ENCODE measurements around the gene GPR42. TPM values are rescaled to one million over a fixed set of nuclear protein-coding genes. Genes with fewer than 3 reads are reported as not detected.

Gene GPR42
- not detected for total RNA-seq

- DNase-seq = no peak
These were observed at the start of gene GPR42 for GRCh38 chr19:35370722-35371121. Gene GPR42 (plus strand): TSS chr19:35371068. CDS start chr19:35371360, 292 bp downstream.

GRCh38 chr19:35321291-35321690 is 49.6 kb upstream of the GPR42 start:
- no peak for DNase-seq

DNA sequence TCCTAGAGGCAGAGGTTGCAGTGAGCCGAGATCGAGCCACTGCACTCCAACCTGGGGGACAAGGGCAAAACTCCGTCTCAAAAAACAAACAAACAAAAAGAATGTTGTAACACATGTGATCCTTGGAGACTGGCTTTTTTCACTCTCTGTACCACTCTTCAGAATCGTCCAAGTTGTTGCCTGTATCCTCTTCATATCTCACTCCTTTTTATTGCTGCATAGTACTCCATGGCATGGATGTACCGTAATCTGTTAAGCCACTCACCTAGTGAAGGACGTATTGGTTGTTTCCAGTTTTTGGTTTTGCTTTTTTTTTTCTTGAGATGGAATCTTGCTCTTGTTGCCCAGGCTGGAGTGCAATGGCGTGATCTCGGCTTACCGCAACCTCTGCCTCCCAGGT is 48.9 kb upstream of the GPR42 start:
- DNase-seq = no peak

- DNase-seq = no peak
These were observed 43.2 kb upstream of the GPR42 start for GRCh38 chr19:35327642-35328041.

- DNase-seq = no peak
These were observed 42.0 kb upstream of the GPR42 start, which contains the start of gene CD22 for GRCh38 chr19:35328851-35329285. Gene CD22 (plus strand): TSS chr19:35329187. CDS start chr19:35332041, 2,854 bp downstream.

DNA sequence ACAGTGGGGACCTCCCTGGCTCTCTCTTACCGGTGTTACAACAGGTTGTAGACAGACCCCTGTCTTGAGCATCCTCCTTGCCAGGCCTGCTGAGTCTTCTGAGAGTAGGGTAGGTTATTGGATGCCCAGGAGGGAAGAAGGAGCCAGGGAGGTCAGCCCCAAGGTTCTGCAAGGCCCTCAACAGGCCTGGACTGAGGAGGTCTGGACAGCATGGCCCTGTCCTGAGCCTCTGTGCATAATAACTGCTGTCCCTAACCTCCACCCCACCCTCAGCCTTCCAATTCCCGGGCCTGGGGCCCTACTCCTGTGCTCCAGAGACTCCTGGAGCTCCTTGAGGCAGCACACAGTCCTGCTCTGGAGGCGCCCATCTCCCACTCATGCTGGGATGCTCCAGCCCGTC is 41.5 kb upstream of the GPR42 start:
- DNase-seq = no peak

DNA sequence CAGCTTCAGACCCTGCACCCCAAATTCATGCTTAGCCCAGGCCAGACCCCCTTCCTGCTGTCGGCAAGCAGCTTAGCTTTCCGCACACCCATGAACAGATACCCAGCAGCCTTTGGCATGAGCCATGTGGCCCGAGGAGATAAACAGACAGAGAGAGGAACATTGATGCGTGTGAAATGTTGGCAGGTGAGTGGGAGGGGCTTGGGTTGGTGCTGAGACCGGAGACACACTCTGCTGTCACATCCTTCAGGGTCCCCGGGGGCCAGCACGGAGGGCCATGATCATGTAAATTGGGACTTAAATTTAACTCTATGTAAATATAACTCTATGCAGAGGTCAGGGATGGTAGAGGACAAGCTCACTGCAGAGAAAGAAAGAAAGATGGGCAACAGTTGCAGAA is 40.4 kb upstream of the GPR42 start:
- DNase-seq = no peak

DNA sequence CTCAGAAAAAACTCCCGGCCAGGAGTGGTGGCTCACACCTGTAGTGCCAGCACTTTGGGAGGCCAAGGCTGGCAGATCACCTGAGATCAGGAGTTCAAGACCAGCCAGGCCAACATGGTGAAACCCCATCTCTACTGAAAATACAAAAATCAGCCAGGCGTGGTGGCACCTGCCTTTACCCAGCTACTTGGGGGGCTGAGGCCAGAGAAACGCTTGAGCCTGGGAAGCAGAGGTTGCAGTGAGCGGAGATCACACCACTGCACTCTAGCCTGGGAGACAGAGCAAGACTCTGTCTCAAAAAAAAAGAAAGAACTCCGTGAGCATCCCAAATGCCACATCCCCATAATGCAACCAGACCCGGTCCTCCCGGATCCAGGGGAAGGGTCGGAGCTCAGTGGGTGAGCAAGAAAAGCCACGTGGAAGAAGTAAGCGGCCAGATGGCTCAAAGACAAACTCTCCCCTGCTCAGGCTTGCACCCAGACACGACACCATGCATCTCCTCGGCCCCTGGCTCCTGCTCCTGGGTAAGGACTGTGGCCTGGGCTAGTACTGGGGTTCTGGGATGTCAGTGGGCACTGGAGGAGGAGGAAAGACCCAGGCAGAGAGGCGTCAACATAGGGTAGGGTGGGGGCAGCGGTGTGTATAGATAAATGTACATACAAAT is 39.2 kb upstream of the GPR42 start:
- DNase-seq = no peak

GRCh38 chr19:35332817-35333216 is 38.1 kb upstream of the GPR42 start:
- DNase-seq = no peak

DNA sequence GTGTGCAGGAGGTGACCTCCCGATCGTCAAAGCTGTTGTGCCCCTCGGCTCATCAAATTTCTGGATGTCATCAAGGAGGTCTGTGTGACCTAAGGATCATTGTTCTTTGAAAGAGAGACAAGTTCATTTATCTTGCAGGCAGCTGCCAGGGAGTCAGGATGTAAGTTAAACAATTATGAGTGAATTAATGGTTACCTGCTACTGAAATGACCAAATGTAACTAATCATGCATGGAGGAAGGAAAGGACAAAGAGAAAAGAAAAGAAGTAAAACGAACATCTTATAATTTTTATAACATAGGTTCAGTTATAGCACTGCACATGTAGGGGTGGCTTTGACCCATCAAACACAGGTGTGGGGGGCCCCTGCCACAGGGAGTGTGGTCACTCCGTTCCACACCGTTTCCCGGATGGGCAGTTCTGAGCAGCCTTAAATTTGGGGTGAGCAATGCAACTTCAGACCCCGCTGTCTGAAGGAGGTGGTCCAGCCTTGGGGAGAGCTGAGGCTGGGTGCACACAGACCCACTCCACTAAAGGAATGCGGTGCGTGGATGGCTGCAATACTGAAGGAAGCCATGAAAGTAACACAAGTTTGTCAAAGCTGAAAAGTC is 36.6 kb upstream of the GPR42 start:
- DNase-seq = no peak

- DNase-seq = no peak
These were observed 34.5 kb upstream of the GPR42 start for GRCh38 chr19:35336166-35336955.

DNA sequence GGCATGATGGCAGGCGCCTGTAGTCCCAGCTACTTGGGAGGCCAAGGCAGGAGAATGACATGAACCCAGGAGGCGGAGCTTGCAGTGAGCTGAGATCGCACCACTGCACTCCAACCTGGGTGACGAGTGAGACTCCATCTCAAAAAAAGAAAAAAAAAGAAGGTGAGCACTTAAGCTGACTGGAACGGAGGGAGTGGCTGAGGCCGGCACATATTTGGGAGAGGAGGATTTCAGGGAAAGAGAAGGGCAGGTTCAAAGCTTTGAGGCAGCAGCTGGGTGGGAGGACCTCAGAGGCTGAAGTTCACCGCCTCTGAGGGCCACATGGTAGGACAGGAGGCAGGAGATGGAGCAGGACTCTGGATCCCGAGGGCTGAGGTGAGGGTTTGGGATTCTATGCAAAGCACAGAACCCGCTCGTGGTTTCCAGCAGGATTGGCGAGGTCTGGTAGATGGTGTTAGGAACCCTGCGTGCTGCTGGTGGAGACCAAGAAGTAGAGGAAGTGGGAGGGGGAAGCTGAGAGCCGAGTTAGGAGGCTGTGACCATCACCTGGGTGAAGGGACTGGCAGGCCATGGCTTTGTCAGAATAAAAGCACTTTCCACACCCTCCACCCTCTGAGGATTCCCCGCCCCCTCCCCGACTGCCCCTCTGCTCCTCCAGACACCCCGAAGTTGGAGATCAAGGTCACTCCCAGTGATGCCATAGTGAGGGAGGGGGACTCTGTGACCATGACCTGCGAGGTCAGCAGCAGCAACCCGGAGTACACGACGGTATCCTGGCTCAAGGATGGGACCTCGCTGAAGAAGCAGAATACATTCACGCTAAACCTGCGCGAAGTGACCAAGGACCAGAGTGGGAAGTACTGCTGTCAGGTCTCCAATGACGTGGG is 33.5 kb upstream of the GPR42 start:
- DNase-seq = no peak

- no peak for DNase-seq
These were observed 32.9 kb upstream of the GPR42 start for GRCh38 chr19:35337984-35338296.

GRCh38 chr19:35340431-35340830 is 30.4 kb upstream of the GPR42 start:
- no peak for DNase-seq

- DNase-seq = no peak
These were observed 29.9 kb upstream of the GPR42 start for GRCh38 chr19:35341006-35341405.

DNA sequence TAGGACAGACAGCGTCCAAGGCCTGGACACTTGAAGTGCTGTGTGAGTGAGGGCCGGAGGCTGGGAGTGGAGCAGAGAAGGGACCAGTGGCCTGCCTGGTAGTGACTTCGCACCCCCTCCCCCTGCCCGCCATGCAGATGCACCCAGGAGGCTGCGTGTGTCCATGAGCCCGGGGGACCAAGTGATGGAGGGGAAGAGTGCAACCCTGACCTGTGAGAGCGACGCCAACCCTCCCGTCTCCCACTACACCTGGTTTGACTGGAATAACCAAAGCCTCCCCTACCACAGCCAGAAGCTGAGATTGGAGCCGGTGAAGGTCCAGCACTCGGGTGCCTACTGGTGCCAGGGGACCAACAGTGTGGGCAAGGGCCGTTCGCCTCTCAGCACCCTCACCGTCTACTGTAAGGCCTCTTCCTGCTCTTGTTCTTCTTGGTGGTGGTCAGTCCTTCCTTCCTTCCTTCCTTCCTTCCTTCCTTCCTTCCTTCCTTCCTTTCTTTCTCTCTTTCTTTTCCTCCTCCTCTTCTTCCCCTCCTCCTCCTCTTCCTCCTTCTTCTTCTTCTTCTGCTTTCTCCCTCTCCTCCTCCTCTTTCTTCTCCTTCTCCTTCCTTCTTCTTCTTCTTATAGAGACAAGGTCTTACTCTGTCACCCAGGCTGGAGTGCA is 29.2 kb upstream of the GPR42 start:
- DNase-seq = no peak

DNA sequence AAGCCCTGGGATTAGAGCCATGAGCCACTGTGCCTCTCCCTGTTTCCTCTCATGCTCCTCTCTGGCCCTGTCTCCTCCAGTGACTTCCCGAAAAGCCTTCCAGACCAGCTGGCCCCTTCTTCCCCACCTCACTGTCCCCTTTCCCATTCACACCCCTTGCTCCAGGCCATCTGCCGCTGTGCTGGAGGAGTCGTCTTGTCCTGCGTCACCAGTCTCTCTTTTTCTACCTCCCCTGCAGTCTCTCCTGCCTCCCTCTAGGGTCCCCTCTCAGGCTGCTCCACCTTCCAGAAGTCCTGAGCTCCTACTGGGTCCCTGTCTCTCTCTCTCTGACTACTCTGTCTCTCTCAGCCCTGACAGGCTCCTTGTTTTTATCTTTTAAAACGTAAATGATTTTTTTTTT is 28.4 kb upstream of the GPR42 start:
- DNase-seq = no peak

GRCh38 chr19:35344511-35345031 is 26.3 kb upstream of the GPR42 start:
- no peak for DNase-seq

DNA sequence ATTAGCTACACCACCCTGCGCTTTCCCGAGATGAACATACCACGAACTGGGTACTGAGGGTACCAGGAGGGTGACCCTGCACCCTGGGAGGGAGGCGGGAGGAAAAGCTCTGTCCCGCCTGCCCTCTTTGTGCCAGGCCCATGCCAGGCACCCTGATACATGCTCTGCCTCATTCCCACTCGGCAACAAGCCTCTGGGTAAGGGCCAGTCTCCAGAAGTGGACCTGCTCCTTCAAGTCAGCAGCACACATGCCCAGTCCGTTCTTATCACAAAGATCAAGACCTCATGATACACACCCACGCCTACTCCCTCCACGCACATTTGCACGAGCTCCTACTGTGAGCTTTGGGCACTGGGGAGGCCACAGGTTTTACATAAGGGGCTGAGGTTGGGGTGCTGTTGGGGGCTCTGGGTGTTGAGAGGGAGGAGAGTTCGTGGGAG is 25.2 kb upstream of the GPR42 start:
- DNase-seq = no peak

- no peak for DNase-seq
These were observed 24.4 kb upstream of the GPR42 start for GRCh38 chr19:35346193-35347052.
